HepG2 (cell line): ENCODE measurements around the gene FCER1G. TPM values are rescaled to one million over a fixed set of nuclear protein-coding genes. Genes with fewer than 3 reads are reported as not detected.

Source experiments
- ADNP ChIP-seq: sonication (generic); formaldehyde crosslinking; IDR thresholded peaks from 2 replicates; pipeline ENCODE4 v1.4.0; 2020; ENCODE audit warnings: missing genetic modification reagents
- SOX5 ChIP-seq: IDR thresholded peaks from 2 replicates; pipeline ENCODE4 v1.6.1; 2016; ENCODE audit warnings: borderline replicate concordance
- ZKSCAN5 ChIP-seq: sonication (generic); formaldehyde crosslinking; IDR thresholded peaks from 2 replicates; pipeline ENCODE4 v1.5.1; 2020; ENCODE audit warnings: mild to moderate bottlenecking, missing genetic modification reagents
- ZNF143 ChIP-seq: sonication (generic); formaldehyde crosslinking; IDR thresholded peaks from 2 replicates; pipeline ENCODE4 v1.4.0; 2020; ENCODE audit warnings: missing genetic modification reagents
- ZNF383 ChIP-seq: sonication (generic); formaldehyde crosslinking; IDR thresholded peaks from 2 replicates; pipeline ENCODE4 v1.4.0; 2020; ENCODE audit warnings: missing genetic modification reagents, mild to moderate bottlenecking, borderline replicate concordance
- ZNF660 ChIP-seq: sonication (generic); formaldehyde crosslinking; IDR thresholded peaks from 2 replicates; pipeline ENCODE4 v1.5.1; 2020; ENCODE audit warnings: mild to moderate bottlenecking, low read depth, missing genetic modification reagents, borderline replicate concordance
- polyA plus RNA-seq, 8 experiments: library from polyadenylated mRNA; depleted of rRNA in 3 of 8; stranded (reverse) in 7 of 8; unstranded in 1 of 8; fragments of >200 nt; fragmentation: Illumina TruSeq in 4 of 8; extraction: Trizol in 4 of 8; gene quantifications; 2 replicates each; pipeline versions ENCODE4 v1.2.1 to v1.2.3, GENCODE V29; 2011 to 2016; ENCODE audit warnings: low read depth in 4 of 8, missing spikeins in 1 of 8, mixed read lengths in 1 of 8; ENCODE audit not compliant: insufficient read depth in 1 of 8
- total RNA-seq, 5 experiments: library from RNA; depleted of rRNA; stranded (reverse); fragments of >200 nt; fragmentation: Illumina TruSeq; extraction: Trizol; gene quantifications; 2 replicates each; pipeline ENCODE4 v1.2.3, GENCODE V29; 2016; ENCODE audit warnings: low read depth in 1 of 5
- TF ChIP-seq, protein P1 (sequence below): sonication (generic); formaldehyde crosslinking; IDR thresholded peaks from 2 replicates; pipeline ENCODE4 v1.4.0; 2020; ENCODE audit warnings: low read depth, missing genetic modification reagents
- TF ChIP-seq, protein P2 (sequence below), 2 experiments: sonication (generic) in 1 of 2; formaldehyde crosslinking in 1 of 2; IDR thresholded peaks; 2 replicates each; pipeline versions ENCODE4 v1.6.1 to v1.9.0; 2014 to 2022; ENCODE audit warnings: antibody characterized with exemption in 1 of 2, borderline replicate concordance in 1 of 2, inconsistent platforms in 1 of 2, low read depth in 1 of 2, missing genetic modification reagents in 1 of 2
- TF ChIP-seq, protein P3 (sequence below), 2 experiments: IDR thresholded peaks; 2 replicates each; pipeline ENCODE4 v1.6.1; 2011 to 2012; ENCODE audit warnings: low read length in 2 of 2, borderline replicate concordance in 1 of 2, low read depth in 1 of 2, mild to moderate bottlenecking in 1 of 2, moderate library complexity in 1 of 2
- TF ChIP-seq, protein P4 (sequence below): sonication (generic); formaldehyde crosslinking; IDR thresholded peaks from 2 replicates; pipeline ENCODE4 v1.8.0; 2022; ENCODE audit warnings: mild to moderate bottlenecking, missing genetic modification reagents, moderate library complexity
- TF ChIP-seq, protein P5 (sequence below): sonication (generic); formaldehyde crosslinking; IDR thresholded peaks from 2 replicates; pipeline ENCODE4 v1.4.0; 2020; ENCODE audit warnings: missing genetic modification reagents, low read depth, mild to moderate bottlenecking, borderline replicate concordance

Gene FCER1G
- total and polyA plus RNA-seq, 2 of the 13 experiments (the other 11 are each of a cell fraction or from before 2014, with no cell fraction given), result 1.3 to 6.4 TPM

DNA sequence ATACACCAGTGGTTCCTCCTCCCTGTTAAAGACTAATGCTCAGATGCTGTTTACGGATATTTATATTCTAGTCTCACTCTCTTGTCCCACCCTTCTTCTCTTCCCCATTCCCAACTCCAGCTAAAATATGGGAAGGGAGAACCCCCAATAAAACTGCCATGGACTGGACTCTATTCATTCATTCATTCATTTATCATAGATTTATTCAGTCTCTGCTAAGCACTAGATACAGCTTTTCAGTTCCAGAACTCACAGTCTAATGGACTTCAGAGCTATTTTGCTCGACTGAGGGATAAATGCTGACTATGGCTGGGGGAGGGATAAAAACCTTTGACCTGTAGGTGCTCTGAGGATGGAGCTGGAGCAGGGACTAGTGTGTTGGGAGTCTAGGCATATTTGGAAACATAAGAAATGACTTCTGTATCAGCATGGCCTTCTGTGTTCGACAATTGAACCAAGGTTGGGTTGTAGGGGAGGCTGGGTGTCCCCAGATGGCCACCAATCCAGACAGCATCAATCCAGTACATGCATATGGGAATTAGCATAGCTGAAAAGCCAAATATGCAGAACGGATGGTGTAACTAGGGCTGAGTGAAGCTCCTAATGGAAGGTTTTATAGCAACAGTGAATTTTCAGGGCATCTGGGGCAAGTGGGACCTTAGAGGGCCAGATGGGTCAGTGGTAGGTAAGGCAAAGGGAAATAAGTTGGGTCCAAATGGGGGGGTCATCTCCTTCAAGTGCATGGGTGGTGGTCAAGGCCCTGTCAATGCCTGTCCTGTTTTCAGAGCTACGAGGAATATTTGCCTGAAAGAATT, 4.2 kb downstream of the FCER1G start (continued):
- TF ChIP-seq, protein P1, sequence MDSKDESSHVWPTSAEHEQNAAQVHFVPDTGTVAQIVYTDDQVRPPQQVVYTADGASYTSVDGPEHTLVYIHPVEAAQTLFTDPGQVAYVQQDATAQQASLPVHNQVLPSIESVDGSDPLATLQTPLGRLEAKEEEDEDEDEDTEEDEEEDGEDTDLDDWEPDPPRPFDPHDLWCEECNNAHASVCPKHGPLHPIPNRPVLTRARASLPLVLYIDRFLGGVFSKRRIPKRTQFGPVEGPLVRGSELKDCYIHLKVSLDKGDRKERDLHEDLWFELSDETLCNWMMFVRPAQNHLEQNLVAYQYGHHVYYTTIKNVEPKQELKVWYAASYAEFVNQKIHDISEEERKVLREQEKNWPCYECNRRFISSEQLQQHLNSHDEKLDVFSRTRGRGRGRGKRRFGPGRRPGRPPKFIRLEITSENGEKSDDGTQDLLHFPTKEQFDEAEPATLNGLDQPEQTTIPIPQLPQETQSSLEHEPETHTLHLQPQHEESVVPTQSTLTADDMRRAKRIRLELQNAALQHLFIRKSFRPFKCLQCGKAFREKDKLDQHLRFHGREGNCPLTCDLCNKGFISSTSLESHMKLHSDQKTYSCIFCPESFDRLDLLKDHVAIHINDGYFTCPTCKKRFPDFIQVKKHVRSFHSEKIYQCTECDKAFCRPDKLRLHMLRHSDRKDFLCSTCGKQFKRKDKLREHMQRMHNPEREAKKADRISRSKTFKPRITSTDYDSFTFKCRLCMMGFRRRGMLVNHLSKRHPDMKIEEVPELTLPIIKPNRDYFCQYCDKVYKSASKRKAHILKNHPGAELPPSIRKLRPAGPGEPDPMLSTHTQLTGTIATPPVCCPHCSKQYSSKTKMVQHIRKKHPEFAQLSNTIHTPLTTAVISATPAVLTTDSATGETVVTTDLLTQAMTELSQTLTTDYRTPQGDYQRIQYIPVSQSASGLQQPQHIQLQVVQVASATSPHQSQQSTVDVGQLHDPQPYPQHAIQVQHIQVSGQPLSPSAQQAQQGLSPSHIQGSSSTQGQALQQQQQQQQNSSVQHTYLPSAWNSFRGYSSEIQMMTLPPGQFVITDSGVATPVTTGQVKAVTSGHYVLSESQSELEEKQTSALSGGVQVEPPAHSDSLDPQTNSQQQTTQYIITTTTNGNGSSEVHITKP (CRISPR knock-in tag), result no peak
- TF ChIP-seq, protein P2, sequence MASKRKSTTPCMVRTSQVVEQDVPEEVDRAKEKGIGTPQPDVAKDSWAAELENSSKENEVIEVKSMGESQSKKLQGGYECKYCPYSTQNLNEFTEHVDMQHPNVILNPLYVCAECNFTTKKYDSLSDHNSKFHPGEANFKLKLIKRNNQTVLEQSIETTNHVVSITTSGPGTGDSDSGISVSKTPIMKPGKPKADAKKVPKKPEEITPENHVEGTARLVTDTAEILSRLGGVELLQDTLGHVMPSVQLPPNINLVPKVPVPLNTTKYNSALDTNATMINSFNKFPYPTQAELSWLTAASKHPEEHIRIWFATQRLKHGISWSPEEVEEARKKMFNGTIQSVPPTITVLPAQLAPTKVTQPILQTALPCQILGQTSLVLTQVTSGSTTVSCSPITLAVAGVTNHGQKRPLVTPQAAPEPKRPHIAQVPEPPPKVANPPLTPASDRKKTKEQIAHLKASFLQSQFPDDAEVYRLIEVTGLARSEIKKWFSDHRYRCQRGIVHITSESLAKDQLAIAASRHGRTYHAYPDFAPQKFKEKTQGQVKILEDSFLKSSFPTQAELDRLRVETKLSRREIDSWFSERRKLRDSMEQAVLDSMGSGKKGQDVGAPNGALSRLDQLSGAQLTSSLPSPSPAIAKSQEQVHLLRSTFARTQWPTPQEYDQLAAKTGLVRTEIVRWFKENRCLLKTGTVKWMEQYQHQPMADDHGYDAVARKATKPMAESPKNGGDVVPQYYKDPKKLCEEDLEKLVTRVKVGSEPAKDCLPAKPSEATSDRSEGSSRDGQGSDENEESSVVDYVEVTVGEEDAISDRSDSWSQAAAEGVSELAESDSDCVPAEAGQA (IDR thresholded peaks at IDR 0.05; ENCODE audit: low read depth), result no peak
- TF ChIP-seq, protein P2 (CRISPR knock-in tag; IDR thresholded peaks at IDR 0.05; ENCODE audit: borderline replicate concordance), result no peak
- TF ChIP-seq ZNF660 (CRISPR knock-in tag) (no peak), ADNP (no peak), SOX5 (no peak), ZKSCAN5 (CRISPR knock-in tag) (no peak), ZNF143 (CRISPR knock-in tag) (no peak), ZNF383 (no peak)
- TF ChIP-seq, protein P3, sequence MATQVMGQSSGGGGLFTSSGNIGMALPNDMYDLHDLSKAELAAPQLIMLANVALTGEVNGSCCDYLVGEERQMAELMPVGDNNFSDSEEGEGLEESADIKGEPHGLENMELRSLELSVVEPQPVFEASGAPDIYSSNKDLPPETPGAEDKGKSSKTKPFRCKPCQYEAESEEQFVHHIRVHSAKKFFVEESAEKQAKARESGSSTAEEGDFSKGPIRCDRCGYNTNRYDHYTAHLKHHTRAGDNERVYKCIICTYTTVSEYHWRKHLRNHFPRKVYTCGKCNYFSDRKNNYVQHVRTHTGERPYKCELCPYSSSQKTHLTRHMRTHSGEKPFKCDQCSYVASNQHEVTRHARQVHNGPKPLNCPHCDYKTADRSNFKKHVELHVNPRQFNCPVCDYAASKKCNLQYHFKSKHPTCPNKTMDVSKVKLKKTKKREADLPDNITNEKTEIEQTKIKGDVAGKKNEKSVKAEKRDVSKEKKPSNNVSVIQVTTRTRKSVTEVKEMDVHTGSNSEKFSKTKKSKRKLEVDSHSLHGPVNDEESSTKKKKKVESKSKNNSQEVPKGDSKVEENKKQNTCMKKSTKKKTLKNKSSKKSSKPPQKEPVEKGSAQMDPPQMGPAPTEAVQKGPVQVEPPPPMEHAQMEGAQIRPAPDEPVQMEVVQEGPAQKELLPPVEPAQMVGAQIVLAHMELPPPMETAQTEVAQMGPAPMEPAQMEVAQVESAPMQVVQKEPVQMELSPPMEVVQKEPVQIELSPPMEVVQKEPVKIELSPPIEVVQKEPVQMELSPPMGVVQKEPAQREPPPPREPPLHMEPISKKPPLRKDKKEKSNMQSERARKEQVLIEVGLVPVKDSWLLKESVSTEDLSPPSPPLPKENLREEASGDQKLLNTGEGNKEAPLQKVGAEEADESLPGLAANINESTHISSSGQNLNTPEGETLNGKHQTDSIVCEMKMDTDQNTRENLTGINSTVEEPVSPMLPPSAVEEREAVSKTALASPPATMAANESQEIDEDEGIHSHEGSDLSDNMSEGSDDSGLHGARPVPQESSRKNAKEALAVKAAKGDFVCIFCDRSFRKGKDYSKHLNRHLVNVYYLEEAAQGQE (IDR thresholded peaks at IDR 0.05; ENCODE audit: borderline replicate concordance in 1 of 2, low read depth in 1 of 2, low read length in 2 of 2), result no peak
- TF ChIP-seq, protein P4, sequence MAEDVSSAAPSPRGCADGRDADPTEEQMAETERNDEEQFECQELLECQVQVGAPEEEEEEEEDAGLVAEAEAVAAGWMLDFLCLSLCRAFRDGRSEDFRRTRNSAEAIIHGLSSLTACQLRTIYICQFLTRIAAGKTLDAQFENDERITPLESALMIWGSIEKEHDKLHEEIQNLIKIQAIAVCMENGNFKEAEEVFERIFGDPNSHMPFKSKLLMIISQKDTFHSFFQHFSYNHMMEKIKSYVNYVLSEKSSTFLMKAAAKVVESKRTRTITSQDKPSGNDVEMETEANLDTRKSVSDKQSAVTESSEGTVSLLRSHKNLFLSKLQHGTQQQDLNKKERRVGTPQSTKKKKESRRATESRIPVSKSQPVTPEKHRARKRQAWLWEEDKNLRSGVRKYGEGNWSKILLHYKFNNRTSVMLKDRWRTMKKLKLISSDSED (CRISPR knock-in tag), result no peak
- TF ChIP-seq, protein P5, sequence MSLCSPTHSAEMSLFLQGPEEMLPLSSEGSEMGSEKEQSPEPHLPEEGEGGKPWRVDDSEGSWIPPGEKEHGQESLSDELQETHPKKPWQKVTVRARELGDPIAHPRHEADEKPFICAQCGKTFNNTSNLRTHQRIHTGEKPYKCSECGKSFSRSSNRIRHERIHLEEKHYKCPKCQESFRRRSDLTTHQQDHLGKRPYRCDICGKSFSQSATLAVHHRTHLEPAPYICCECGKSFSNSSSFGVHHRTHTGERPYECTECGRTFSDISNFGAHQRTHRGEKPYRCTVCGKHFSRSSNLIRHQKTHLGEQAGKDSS (CRISPR knock-in tag), result no peak
